ENCODE data around the gene MAP6. TPM values are rescaled to one million over a fixed set of nuclear protein-coding genes. Genes with fewer than 3 reads are reported as not detected.

The MAP6 gene
- total and polyA plus RNA-seq, 2 of the 13 experiments (the other 11 are each of a cell fraction or from before 2014, with no cell fraction given) = 0.04 TPM; not detected in 1

- no peak for TF ChIP-seq BRD4 (CRISPR knock-in tag; IDR thresholded peaks at IDR 0.05)
- no peak for TF ChIP-seq ATM (IDR thresholded peaks at IDR 0.05; ENCODE audit: borderline replicate concordance)
- TF ChIP-seq ZNF292 (CRISPR knock-in tag; IDR thresholded peaks at IDR 0.05; ENCODE audit: borderline replicate concordance, low read depth) = peak; percentile 43; the same call in 1 of the 2 replicates
- TF ChIP-seq, protein P1, sequence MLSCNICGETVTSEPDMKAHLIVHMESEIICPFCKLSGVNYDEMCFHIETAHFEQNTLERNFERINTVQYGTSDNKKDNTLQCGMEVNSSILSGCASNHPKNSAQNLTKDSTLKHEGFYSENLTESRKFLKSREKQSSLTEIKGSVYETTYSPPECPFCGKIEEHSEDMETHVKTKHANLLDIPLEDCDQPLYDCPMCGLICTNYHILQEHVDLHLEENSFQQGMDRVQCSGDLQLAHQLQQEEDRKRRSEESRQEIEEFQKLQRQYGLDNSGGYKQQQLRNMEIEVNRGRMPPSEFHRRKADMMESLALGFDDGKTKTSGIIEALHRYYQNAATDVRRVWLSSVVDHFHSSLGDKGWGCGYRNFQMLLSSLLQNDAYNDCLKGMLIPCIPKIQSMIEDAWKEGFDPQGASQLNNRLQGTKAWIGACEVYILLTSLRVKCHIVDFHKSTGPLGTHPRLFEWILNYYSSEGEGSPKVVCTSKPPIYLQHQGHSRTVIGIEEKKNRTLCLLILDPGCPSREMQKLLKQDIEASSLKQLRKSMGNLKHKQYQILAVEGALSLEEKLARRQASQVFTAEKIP (CRISPR knock-in tag; IDR thresholded peaks at IDR 0.05; ENCODE audit: borderline replicate concordance) = no peak
- no peak for TF ChIP-seq ZNF34 (CRISPR knock-in tag; IDR thresholded peaks at IDR 0.05; ENCODE audit: borderline replicate concordance)
- 0 out of 2 replicates have a peak, but pooled peaks have one; percentile 32 for TF ChIP-seq ZNF607 (CRISPR knock-in tag; IDR thresholded peaks at IDR 0.05; ENCODE audit: borderline replicate concordance)
- no peak for TF ChIP-seq ZNF333 (CRISPR knock-in tag; IDR thresholded peaks at IDR 0.05; ENCODE audit: borderline replicate concordance)
- TF ChIP-seq, protein P2, sequence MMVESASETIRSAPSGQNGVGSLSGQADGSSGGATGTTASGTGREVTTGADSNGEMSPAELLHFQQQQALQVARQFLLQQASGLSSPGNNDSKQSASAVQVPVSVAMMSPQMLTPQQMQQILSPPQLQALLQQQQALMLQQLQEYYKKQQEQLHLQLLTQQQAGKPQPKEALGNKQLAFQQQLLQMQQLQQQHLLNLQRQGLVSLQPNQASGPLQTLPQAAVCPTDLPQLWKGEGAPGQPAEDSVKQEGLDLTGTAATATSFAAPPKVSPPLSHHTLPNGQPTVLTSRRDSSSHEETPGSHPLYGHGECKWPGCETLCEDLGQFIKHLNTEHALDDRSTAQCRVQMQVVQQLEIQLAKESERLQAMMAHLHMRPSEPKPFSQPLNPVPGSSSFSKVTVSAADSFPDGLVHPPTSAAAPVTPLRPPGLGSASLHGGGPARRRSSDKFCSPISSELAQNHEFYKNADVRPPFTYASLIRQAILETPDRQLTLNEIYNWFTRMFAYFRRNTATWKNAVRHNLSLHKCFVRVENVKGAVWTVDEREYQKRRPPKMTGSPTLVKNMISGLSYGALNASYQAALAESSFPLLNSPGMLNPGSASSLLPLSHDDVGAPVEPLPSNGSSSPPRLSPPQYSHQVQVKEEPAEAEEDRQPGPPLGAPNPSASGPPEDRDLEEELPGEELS (CRISPR knock-in tag; IDR thresholded peaks at IDR 0.05) = no peak
- TF ChIP-seq TEAD2 (CRISPR knock-in tag; IDR thresholded peaks at IDR 0.05) = no peak
- no peak for TF ChIP-seq ZFP37 (CRISPR knock-in tag; IDR thresholded peaks at IDR 0.05; ENCODE audit: borderline replicate concordance)
- no peak for TF ChIP-seq ZNF749 (CRISPR knock-in tag; IDR thresholded peaks at IDR 0.05; ENCODE audit: borderline replicate concordance)
- TF ChIP-seq ZFP82 (CRISPR knock-in tag; IDR thresholded peaks at IDR 0.05; ENCODE audit: borderline replicate concordance) = no peak
- 0 out of 2 replicates have a peak, but pooled peaks have one; percentile 42 for TF ChIP-seq ZNF782 (CRISPR knock-in tag; IDR thresholded peaks at IDR 0.05; ENCODE audit: borderline replicate concordance)
- TF ChIP-seq, protein P3, sequence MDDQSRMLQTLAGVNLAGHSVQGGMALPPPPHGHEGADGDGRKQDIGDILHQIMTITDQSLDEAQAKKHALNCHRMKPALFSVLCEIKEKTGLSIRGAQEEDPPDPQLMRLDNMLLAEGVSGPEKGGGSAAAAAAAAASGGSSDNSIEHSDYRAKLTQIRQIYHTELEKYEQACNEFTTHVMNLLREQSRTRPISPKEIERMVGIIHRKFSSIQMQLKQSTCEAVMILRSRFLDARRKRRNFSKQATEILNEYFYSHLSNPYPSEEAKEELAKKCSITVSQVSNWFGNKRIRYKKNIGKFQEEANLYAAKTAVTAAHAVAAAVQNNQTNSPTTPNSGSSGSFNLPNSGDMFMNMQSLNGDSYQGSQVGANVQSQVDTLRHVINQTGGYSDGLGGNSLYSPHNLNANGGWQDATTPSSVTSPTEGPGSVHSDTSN (CRISPR knock-in tag; IDR thresholded peaks at IDR 0.05; ENCODE audit: borderline replicate concordance) = no peak
- TF ChIP-seq POLR2AphosphoS5 (IDR thresholded peaks at IDR 0.05; ENCODE audit: low read depth, low read length) = no peak
- no peak for TF ChIP-seq TCF7L2 (IDR thresholded peaks at IDR 0.05; ENCODE audit: low read depth, low read length)
- TF ChIP-seq ZSCAN9 (CRISPR knock-in tag; IDR thresholded peaks at IDR 0.05; ENCODE audit: borderline replicate concordance) = no peak
- no peak for TF ChIP-seq GATA4 (IDR thresholded peaks at IDR 0.05; ENCODE audit: borderline replicate concordance, low read depth)
- no peak for TF ChIP-seq POLR2A (IDR thresholded peaks at IDR 0.05; ENCODE audit: insufficient read depth in 1 of 2, low read depth in 2 of 2, low read length in 2 of 2)
- peak; percentile 85 for TF ChIP-seq KDM2A (CRISPR knock-in tag; IDR thresholded peaks at IDR 0.05; ENCODE audit: borderline replicate concordance, low read depth)
- TF ChIP-seq SPEN (CRISPR knock-in tag; IDR thresholded peaks at IDR 0.05; ENCODE audit: low read depth) = 0 out of 2 replicates have a peak, but pooled peaks have one; percentile 35
- no peak for TF ChIP-seq ZNF720 (CRISPR knock-in tag; IDR thresholded peaks at IDR 0.05)
- TF ChIP-seq, protein P4, sequence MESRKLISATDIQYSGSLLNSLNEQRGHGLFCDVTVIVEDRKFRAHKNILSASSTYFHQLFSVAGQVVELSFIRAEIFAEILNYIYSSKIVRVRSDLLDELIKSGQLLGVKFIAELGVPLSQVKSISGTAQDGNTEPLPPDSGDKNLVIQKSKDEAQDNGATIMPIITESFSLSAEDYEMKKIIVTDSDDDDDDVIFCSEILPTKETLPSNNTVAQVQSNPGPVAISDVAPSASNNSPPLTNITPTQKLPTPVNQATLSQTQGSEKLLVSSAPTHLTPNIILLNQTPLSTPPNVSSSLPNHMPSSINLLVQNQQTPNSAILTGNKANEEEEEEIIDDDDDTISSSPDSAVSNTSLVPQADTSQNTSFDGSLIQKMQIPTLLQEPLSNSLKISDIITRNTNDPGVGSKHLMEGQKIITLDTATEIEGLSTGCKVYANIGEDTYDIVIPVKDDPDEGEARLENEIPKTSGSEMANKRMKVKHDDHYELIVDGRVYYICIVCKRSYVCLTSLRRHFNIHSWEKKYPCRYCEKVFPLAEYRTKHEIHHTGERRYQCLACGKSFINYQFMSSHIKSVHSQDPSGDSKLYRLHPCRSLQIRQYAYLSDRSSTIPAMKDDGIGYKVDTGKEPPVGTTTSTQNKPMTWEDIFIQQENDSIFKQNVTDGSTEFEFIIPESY (CRISPR knock-in tag; IDR thresholded peaks at IDR 0.05) = peak; percentile 55; the same call in 1 of the 2 replicates
- no peak for TF ChIP-seq MIER2 (CRISPR knock-in tag; IDR thresholded peaks at IDR 0.05)
- no peak for TF ChIP-seq CENPT (CRISPR knock-in tag; IDR thresholded peaks at IDR 0.05; ENCODE audit: low read depth)
These were observed 37.5 kb upstream of the MAP6 start (continued) for GRCh38 chr11:75706260-75706729.
